Measurements from ENCODE around the gene PIP5K1B. TPM values are rescaled to one million over a fixed set of nuclear protein-coding genes. Genes with fewer than 3 reads are reported as not detected.

PIP5K1B gene
- total RNA-seq, 1 experiment from 2014 or later, result not detected

GRCh38 chr9:68791169-68791568 lies 86.1 kb downstream of the PIP5K1B start:
- H2AFZ ChIP-seq (ENCODE audit: low read length), result no peak overlapping the region
- no peaks in the 10 kb centered on the region for H4K20me1 ChIP-seq (ENCODE audit: insufficient read depth, low read depth, low read length)
- no peaks in the 10 kb centered on the region for H3K79me2 ChIP-seq (ENCODE audit: low read length)
- no peak overlapping the region for H3K4me3 ChIP-seq (ENCODE audit: low read length)
- H3K27me3 ChIP-seq (ENCODE audit: low read length), result no peaks in the 10 kb centered on the region
- no peaks in the 10 kb centered on the region for H3K9me2 ChIP-seq (replicated peaks; ENCODE audit: insufficient read depth, low read length)
- H3K9ac ChIP-seq (ENCODE audit: low read length), result no peak overlapping the region
- H3K27ac ChIP-seq (ENCODE audit: low read length), result no peak overlapping the region
- no peaks in the 10 kb centered on the region for H3K9me3 ChIP-seq (ENCODE audit: low read length)
- no peaks in the 10 kb centered on the region for H3K36me3 ChIP-seq (ENCODE audit: insufficient read depth, low read length)
- DNase-seq, result no peak
- H3K4me1 ChIP-seq (ENCODE audit: low read length), result no peaks in the 10 kb centered on the region
- no peak overlapping the region for H3K4me2 ChIP-seq (ENCODE audit: low read depth, low read length, poor library complexity, severe bottlenecking)

GRCh38 chr9:68793605-68794343 lies 88.7 kb downstream of the PIP5K1B start:
- Histone ChIP-seq H3K79me2 (ENCODE audit: low read length) (no peaks in the 10 kb centered on the region), H3K4me3 (ENCODE audit: low read length) (no peak overlapping the region), H3K4me1 (ENCODE audit: low read length) (no peaks in the 10 kb centered on the region), H3K4me2 (ENCODE audit: low read depth, low read length, poor library complexity, severe bottlenecking) (no peak overlapping the region), H3K36me3 (ENCODE audit: insufficient read depth, low read length) (no peaks in the 10 kb centered on the region), H3K9ac (ENCODE audit: low read length) (no peak overlapping the region), H2AFZ (ENCODE audit: low read length) (no peak overlapping the region), H3K9me2 (replicated peaks; ENCODE audit: insufficient read depth, low read length) (no peaks in the 10 kb centered on the region), H3K27me3 (ENCODE audit: low read length) (no peaks in the 10 kb centered on the region), H3K9me3 (ENCODE audit: low read length) (no peaks in the 10 kb centered on the region), H3K27ac (ENCODE audit: low read length) (no peak overlapping the region), H4K20me1 (ENCODE audit: insufficient read depth, low read depth, low read length) (no peaks in the 10 kb centered on the region)
- DNase-seq, result no peak

- Histone ChIP-seq H3K4me1 (ENCODE audit: low read length) (no peaks in the 10 kb centered on the region), H3K4me2 (ENCODE audit: low read depth, low read length, poor library complexity, severe bottlenecking) (no peak overlapping the region), H3K79me2 (ENCODE audit: low read length) (no peaks in the 10 kb centered on the region), H2AFZ (ENCODE audit: low read length) (no peak overlapping the region), H3K9ac (ENCODE audit: low read length) (no peak overlapping the region), H3K4me3 (ENCODE audit: low read length) (no peak overlapping the region), H3K27me3 (ENCODE audit: low read length) (no peaks in the 10 kb centered on the region), H4K20me1 (ENCODE audit: insufficient read depth, low read depth, low read length) (no peaks in the 10 kb centered on the region), H3K9me2 (replicated peaks; ENCODE audit: insufficient read depth, low read length) (no peaks in the 10 kb centered on the region), H3K36me3 (ENCODE audit: insufficient read depth, low read length) (no peaks in the 10 kb centered on the region), H3K27ac (ENCODE audit: low read length) (no peak overlapping the region), H3K9me3 (ENCODE audit: low read length) (no peaks in the 10 kb centered on the region)
- DNase-seq, result no peak
These were observed 89.9 kb downstream of the PIP5K1B start for GRCh38 chr9:68794898-68795297.

GRCh38 chr9:68795411-68795810 lies 90.4 kb downstream of the PIP5K1B start:
- Histone ChIP-seq H4K20me1 (ENCODE audit: insufficient read depth, low read depth, low read length) (no peaks in the 10 kb centered on the region), H3K4me2 (ENCODE audit: low read depth, low read length, poor library complexity, severe bottlenecking) (no peak overlapping the region), H3K36me3 (ENCODE audit: insufficient read depth, low read length) (no peaks in the 10 kb centered on the region), H3K27ac (ENCODE audit: low read length) (no peak overlapping the region), H3K79me2 (ENCODE audit: low read length) (no peaks in the 10 kb centered on the region), H3K4me1 (ENCODE audit: low read length) (no peaks in the 10 kb centered on the region), H2AFZ (ENCODE audit: low read length) (no peak overlapping the region), H3K4me3 (ENCODE audit: low read length) (no peak overlapping the region), H3K9me3 (ENCODE audit: low read length) (no peaks in the 10 kb centered on the region), H3K27me3 (ENCODE audit: low read length) (no peaks in the 10 kb centered on the region), H3K9ac (ENCODE audit: low read length) (no peak overlapping the region), H3K9me2 (replicated peaks; ENCODE audit: insufficient read depth, low read length) (no peaks in the 10 kb centered on the region)
- DNase-seq, result no peak

GRCh38 chr9:68797116-68797515 lies 92.1 kb downstream of the PIP5K1B start:
- Histone ChIP-seq H3K27me3 (ENCODE audit: low read length) (no peaks in the 10 kb centered on the region), H4K20me1 (ENCODE audit: insufficient read depth, low read depth, low read length) (no peaks in the 10 kb centered on the region), H3K4me1 (ENCODE audit: low read length) (no peaks in the 10 kb centered on the region), H3K79me2 (ENCODE audit: low read length) (no peaks in the 10 kb centered on the region), H3K27ac (ENCODE audit: low read length) (no peak overlapping the region), H3K9ac (ENCODE audit: low read length) (no peak overlapping the region), H3K9me2 (replicated peaks; ENCODE audit: insufficient read depth, low read length) (no peaks in the 10 kb centered on the region), H2AFZ (ENCODE audit: low read length) (no peak overlapping the region), H3K36me3 (ENCODE audit: insufficient read depth, low read length) (no peaks in the 10 kb centered on the region), H3K9me3 (ENCODE audit: low read length) (no peaks in the 10 kb centered on the region), H3K4me2 (ENCODE audit: low read depth, low read length, poor library complexity, severe bottlenecking) (no peak overlapping the region), H3K4me3 (ENCODE audit: low read length) (no peak overlapping the region)
- no peak for DNase-seq

GRCh38 chr9:68798423-68798822 lies 93.4 kb downstream of the PIP5K1B start:
- no peak overlapping the region for H2AFZ ChIP-seq (ENCODE audit: low read length)
- no peak overlapping the region for H3K4me3 ChIP-seq (ENCODE audit: low read length)
- no peaks in the 10 kb centered on the region for H4K20me1 ChIP-seq (ENCODE audit: insufficient read depth, low read depth, low read length)
- no peaks in the 10 kb centered on the region for H3K27me3 ChIP-seq (ENCODE audit: low read length)
- H3K9me3 ChIP-seq (ENCODE audit: low read length), result no peaks in the 10 kb centered on the region
- H3K36me3 ChIP-seq (ENCODE audit: insufficient read depth, low read length), result no peaks in the 10 kb centered on the region
- H3K27ac ChIP-seq (ENCODE audit: low read length), result no peak overlapping the region
- no peak overlapping the region for H3K4me2 ChIP-seq (ENCODE audit: low read depth, low read length, poor library complexity, severe bottlenecking)
- no peak for DNase-seq
- no peaks in the 10 kb centered on the region for H3K79me2 ChIP-seq (ENCODE audit: low read length)
- H3K9me2 ChIP-seq (replicated peaks; ENCODE audit: insufficient read depth, low read length), result no peaks in the 10 kb centered on the region
- H3K9ac ChIP-seq (ENCODE audit: low read length), result no peak overlapping the region
- no peaks in the 10 kb centered on the region for H3K4me1 ChIP-seq (ENCODE audit: low read length)

GRCh38 chr9:68800836-68801235 lies 95.8 kb downstream of the PIP5K1B start:
- Histone ChIP-seq H3K9me2 (replicated peaks; ENCODE audit: insufficient read depth, low read length) (no peaks in the 10 kb centered on the region), H3K36me3 (ENCODE audit: insufficient read depth, low read length) (no peaks in the 10 kb centered on the region), H2AFZ (ENCODE audit: low read length) (no peak overlapping the region), H3K9me3 (ENCODE audit: low read length) (no peaks in the 10 kb centered on the region), H3K27me3 (ENCODE audit: low read length) (no peaks in the 10 kb centered on the region), H3K79me2 (ENCODE audit: low read length) (no peaks in the 10 kb centered on the region), H3K27ac (ENCODE audit: low read length) (no peak overlapping the region), H3K4me1 (ENCODE audit: low read length) (no peaks in the 10 kb centered on the region), H3K9ac (ENCODE audit: low read length) (no peak overlapping the region), H4K20me1 (ENCODE audit: insufficient read depth, low read depth, low read length) (no peaks in the 10 kb centered on the region), H3K4me3 (ENCODE audit: low read length) (no peak overlapping the region), H3K4me2 (ENCODE audit: low read depth, low read length, poor library complexity, severe bottlenecking) (no peak overlapping the region)
- DNase-seq, result no peak

- H3K4me1 ChIP-seq (ENCODE audit: low read length), result no peaks in the 10 kb centered on the region
These were observed 97.5 kb downstream of the PIP5K1B start for GRCh38 chr9:68802525-68803015.

More at GRCh38 chr9:68802525-68803015, 97.5 kb downstream of the PIP5K1B start:
- Histone ChIP-seq H3K9ac (ENCODE audit: low read length) (no peak overlapping the region), H3K27me3 (ENCODE audit: low read length) (no peaks in the 10 kb centered on the region), H3K4me3 (ENCODE audit: low read length) (no peak overlapping the region), H3K9me2 (replicated peaks; ENCODE audit: insufficient read depth, low read length) (no peaks in the 10 kb centered on the region), H3K36me3 (ENCODE audit: insufficient read depth, low read length) (no peaks in the 10 kb centered on the region), H3K79me2 (ENCODE audit: low read length) (no peaks in the 10 kb centered on the region), H3K4me2 (ENCODE audit: low read depth, low read length, poor library complexity, severe bottlenecking) (no peak overlapping the region), H3K27ac (ENCODE audit: low read length) (no peak overlapping the region), H2AFZ (ENCODE audit: low read length) (no peak overlapping the region), H3K9me3 (ENCODE audit: low read length) (no peaks in the 10 kb centered on the region), H4K20me1 (ENCODE audit: insufficient read depth, low read depth, low read length) (no peaks in the 10 kb centered on the region)
- no peak for DNase-seq
